Daoy (cell line): ENCODE results near the gene PARP16. TPM values are rescaled to one million over a fixed set of nuclear protein-coding genes. Genes with fewer than 3 reads are reported as not detected.
"Not testable (repeated sequence)": the region's sequence is repeated elsewhere in the genome, so short reads cannot be mapped to it uniquely, and the experiment has no call there.

Source experiments
- DNase-seq: peaks from one replicate; pipeline ENCODE4 v3.0.0-alpha.2; 2015; ENCODE audit warnings: low read depth
- total RNA-seq: library from RNA; depleted of rRNA; stranded (reverse); fragments of >200 nt; shearing (Covaris generic); gene quantifications from 2 replicates; pipeline ENCODE4 v1.2.3, GENCODE V29; 2014

PARP16 gene
- total RNA-seq, 1 experiment from 2014 or later, result 3.8 TPM

DNA sequence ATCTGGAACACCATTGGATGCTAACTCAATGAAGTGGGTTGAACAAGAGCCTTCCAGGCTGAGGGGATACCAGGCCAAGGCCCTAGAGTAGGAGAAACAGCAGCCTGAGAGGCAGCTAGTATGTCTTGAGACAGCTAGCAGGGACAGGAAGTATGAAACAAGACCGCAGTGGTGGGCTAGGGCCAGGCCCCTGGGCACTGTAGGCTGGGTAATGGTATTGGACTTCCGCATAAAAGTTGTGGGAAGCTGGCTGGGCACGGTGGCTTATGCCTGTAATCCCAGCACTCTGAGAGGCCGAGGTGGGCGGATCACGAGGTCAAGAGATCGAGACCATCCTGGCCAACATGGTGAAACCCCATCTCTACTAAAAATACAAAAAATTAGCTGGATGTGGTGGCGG is 50.2 kb downstream of the PARP16 start:
- not testable (repeated sequence) for DNase-seq

- no peak for DNase-seq
Measured at GRCh38 chr15:65233696-65234095, 53.0 kb downstream of the PARP16 start.

DNA sequence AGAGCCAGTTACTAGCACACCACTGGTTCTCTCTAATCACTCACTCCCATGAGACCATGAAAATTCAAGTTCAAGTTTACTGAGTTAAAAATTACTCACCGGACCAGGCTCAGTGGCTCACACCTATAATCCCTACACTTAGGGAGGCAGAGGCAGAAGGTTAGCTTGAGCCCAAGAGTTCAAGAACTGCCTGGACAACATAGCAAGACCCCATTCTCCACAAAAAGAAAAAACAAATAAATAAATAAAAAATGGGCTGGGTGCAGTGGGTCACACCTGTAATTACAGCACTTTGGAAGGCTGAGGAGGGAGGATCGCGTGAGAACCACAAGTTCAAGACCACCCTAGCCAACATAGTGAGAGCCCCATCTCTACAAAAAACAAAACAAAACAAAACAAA is 54.2 kb downstream of the PARP16 start:
- DNase-seq, result no peak

- DNase-seq, result no peak
Measured at GRCh38 chr15:65231306-65231705, 55.4 kb downstream of the PARP16 start.

DNA sequence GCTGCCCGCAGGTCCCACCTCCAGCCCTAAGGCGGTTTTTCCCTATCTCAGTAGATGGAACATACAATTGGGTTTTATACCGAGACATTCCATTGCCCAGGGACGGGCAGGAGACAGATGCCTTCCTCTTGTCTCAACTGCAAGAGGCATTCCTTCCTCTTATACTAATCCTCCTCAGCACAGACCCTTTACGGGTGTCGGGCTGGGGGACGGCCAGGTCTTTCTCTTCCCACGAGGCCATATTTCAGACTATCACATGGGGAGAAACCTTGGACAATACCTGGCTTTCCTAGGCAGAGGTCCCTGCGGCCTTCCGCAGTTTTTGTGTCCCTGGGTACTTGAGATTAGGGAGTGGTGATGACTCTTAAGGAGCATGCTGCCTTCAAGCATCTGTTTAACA is 59.8 kb downstream of the PARP16 start:
- not testable (repeated sequence) for DNase-seq

GRCh38 chr15:65226221-65226620 is 60.5 kb downstream of the PARP16 start:
- DNase-seq, result no peak

DNA sequence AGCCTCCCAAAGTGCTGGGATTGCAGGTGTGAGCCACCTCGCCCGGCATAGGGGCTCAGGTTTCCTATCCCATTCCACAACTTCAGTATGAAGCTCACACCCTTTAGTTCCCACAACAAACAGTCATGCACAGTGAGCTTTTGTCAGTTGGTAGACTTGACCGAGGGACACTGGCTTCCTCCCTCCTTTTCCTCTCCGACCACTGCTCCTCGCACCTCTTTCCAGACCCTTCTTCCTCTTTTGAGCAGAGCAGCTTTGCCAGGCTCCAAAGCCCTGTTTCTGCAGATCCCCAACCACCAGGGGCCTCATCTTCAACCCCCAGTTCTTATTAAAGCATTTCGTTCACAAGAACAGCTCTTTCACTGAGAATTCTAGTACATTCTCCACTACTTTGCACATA is 62.7 kb downstream of the PARP16 start:
- no peak for DNase-seq

GRCh38 chr15:65222891-65223290 is 63.8 kb downstream of the PARP16 start:
- no peak for DNase-seq

DNA sequence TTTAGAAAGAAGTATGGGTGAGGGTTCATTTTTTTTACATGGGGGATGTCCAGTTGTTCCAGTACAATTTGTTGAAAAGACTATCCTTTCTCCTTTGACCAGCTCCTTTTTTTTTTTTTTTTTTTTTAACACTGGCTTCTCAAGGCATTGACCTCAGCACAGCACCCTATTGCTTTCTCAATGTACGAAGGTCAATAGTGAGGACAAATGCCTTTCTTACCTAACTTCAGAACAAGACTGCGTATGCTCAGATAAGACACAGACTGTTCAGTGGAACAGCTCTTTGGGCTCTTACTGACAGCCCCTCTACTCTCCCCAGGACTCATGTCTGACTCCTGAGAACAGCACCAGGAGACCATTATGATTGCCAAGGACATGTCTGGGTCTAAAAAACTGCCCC is 65.0 kb downstream of the PARP16 start:
- no peak for DNase-seq

GRCh38 chr15:65219137-65219536 is 67.5 kb downstream of the PARP16 start:
- DNase-seq, result no peak

DNA sequence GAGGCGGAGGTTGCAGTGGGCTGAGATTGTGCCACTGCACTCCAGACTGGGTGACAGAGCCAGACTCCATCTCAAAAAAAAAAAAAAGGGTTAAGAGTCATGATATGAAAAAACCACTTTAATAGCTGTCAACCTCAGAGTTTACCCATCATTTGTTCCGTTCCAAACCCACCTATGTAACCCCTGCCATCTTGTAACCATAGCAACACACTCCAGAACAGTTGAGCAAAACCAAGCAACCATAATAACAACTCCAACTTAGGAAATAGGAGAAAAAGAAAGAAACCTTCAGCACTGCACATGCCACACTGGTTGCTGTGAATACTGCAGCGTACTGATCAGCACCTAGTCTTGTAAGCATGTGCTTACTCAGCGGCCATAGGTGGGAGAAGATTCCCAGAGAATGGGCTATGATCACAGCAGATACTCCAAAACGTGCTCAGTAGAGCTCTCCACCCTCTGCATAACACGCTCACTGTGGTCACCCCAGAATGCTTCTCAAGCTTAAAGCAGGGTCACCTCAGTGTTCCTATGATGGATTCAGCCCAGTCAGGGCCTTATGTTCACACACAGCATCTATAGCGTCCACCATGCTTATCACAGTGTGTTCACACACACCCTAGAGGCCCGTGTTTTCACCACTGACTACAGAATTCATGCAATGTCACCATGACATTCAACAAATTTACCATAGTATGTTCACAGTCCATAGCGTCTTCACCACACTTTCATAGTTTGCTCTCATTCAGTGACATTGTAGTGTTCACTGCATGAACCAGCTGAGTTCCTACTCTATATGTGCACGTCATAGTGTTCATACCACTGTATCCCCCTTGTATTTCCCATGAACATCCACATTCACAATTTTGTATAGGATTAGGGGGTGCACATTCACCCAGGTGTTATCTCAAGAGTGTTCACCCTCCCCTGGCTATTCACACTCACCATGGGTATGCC is 68.9 kb downstream of the PARP16 start:
- DNase-seq, result no peak

- DNase-seq, result no peak
Measured at GRCh38 chr15:65215496-65215895, 71.2 kb downstream of the PARP16 start.

GRCh38 chr15:65214010-65214409 is 72.7 kb downstream of the PARP16 start:
- no peak for DNase-seq

DNA sequence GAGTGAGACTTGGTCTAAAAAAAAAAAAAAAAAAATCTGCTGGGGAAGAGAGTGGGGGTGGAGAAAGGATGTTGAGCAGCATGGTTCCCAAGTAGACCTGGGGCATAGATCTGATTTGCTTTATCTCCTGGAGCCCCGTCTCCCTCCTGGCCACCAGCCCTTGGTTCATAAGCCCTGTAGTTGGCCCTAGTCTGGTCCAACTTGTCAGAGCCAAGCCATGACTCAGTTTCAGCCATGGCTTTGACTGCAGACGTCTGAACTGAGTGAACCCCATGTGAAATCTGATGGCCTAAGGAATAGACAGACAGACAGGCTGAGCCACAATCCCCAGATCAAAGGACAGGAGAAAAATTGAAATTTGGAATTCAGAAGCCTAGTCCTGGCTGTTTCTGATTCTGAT is 73.4 kb downstream of the PARP16 start:
- no peak for DNase-seq

DNA sequence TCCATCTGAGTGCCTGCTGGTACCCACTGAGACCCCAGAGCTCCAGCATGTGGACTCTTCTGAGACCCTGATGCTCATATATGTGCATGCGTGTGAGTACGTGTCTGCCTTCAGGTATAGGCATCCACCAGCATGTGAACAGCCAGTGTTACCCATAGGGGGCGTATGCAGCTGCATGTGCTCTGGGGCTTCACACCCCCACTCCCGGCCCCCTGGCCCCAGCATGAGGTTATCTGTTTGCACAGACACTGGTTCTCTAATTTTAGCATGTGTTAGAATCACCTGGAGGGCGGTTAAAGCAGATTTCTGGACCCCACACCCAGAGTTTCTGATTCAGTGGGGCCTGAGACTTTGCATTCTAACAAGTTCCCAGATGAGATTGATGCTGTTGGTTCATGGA is 74.6 kb downstream of the PARP16 start:
- peak; percentile 16 for DNase-seq

DNA sequence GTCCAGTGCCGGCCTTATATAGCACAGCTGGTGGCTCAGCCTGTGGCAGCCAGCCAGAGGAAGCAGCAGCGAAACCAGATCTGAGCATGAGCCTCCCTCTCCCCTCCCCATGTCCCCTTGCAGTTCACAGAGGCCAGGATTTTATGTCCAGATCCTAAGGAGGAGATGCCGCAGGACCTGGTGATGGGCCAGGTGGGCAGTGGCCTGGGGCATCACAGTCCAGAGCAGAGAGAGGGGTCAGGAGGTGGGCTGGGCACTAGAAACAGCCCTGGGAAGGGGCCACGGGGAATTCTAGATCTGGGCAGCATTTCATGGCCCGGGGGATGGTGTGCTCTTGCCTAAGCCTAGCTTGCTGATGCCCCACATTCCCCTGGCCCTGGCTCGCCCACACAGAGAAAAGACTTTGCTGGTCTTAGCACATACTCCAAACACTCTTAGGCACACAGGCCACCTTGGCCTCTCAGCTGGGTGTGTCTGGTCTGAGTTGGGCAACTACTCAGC is 75.2 kb downstream of the PARP16 start:
- DNase-seq, result peak; percentile 37

DNA sequence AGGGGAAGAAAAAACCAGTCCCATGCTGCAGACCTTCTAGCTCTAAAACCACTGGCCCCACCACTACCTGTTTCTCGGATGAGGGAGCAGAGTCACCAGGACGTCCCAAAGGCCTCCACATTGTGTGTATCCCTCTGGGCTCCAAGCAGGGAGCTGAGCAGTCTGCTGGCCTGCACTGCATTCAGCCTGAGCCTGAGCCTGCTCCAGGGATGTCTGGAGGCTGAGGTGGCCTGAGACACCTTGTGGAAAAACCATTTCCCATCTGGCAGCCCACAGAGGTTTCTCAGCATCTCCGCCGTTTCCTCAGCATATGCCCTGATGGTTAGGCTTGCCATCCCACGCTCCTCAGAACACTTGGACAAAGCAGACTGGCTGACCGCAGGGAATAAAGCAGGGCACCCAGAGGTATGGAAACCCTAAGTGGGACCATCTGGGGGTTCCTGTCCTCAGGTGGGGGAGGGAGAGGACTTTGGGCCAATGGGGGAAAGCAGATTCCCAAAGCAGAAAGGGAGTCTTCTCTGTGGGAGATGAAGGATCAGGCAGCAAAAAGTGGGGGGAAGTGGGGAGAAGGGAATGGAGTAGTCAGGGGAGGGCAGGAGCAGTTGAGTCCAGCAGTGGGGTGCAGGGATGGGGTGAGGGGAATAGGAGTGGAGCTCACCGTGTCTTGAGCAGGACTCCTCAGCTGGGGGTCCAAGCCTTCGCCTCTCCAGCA is 75.8 kb downstream of the PARP16 start, which contains the start of gene CILP:
Gene CILP, minus strand, starts transcription at position 704 of the 712 bp plus-strand sequence. CDS start 1,718 bp downstream, outside the sequence.
- DNase-seq, result no peak

- no peak for DNase-seq
Measured at GRCh38 chr15:65209701-65210643, 76.7 kb downstream of the PARP16 start.

DNA sequence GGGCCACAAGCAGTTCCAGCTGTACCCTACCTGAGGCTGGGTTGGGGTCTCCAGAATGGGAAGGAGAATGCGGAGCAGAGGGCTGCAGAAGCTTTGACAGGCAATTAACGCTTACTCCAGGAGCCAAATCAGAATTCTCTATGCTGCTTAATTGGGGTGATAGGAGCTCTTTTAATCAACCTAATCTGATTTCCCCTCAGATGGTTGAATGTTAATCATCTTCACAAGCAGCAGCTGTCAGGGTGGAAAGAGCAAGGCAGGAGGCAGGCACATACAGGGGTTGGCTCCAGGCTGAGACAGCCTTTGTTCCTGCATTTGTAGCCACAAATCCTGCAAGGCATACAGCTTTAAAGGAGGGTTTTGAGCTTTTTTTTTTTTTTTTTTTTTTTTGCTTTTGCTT is 78.0 kb downstream of the PARP16 start:
- DNase-seq, result no peak
